ENCODE results near the gene FGF6.

GRCh38 chr12:4489556-4489955 is 43.9 kb upstream of the FGF6 start:
- TF ChIP-seq CTCF (IDR thresholded peaks at IDR 0.05), result no peak
- no peak for TF ChIP-seq EZH2phosphoT487 (IDR thresholded peaks at IDR 0.05)
- TF ChIP-seq EZH2 (IDR thresholded peaks at IDR 0.05), result no peak
